SK-N-SH treated with all-trans-retinoic acid at 6 μM for 48 hours (cell line): Measurements from ENCODE around the gene PUS3.

Experiments used
- ATAC-seq: fragments of 200-7000 bp; cut with Tn5 transposase; 3 replicates; pipeline ENCODE4 v1.9.1; 2020; ENCODE audit warnings: mild to moderate bottlenecking, moderate library complexity
- ARNTL ChIP-seq: fragments of 450-650 bp; formaldehyde crosslinking; IDR thresholded peaks from 2 replicates; pipeline ENCODE4 v1.5.0; 2020; ENCODE audit warnings: low read depth, mild to moderate bottlenecking, moderate library complexity, borderline replicate concordance
- CSDC2 ChIP-seq: fragments of 250-450 bp; sonication (Bioruptor Pico); IDR thresholded peaks from 2 replicates; pipeline ENCODE4 v1.5.0; 2020; ENCODE audit warnings: mild to moderate bottlenecking, moderate library complexity
- GLIS3 ChIP-seq: fragments of 250-450 bp; sonication (Bioruptor Pico); IDR thresholded peaks from 2 replicates; pipeline ENCODE4 v1.5.0; 2020; ENCODE audit warnings: mild to moderate bottlenecking, moderate library complexity
- ISL1 ChIP-seq: fragments of 250-450 bp; sonication (Bioruptor Pico); IDR thresholded peaks from 2 replicates; pipeline ENCODE4 v2.1.2; 2022; ENCODE audit warnings: mild to moderate bottlenecking, moderate library complexity
- OSR1 ChIP-seq: fragments of 250-450 bp; sonication (Bioruptor Pico); IDR thresholded peaks from 2 replicates; pipeline ENCODE4 v1.8.0; 2022; ENCODE audit warnings: moderate library complexity, mild to moderate bottlenecking, inconsistent platforms
- PPARA ChIP-seq: fragments of 250-450 bp; sonication (Bioruptor Pico); IDR thresholded peaks from 2 replicates; pipeline ENCODE4 v1.5.0; 2020; ENCODE audit warnings: mild to moderate bottlenecking, borderline replicate concordance
- RARB ChIP-seq: fragments of 250-450 bp; sonication (Bioruptor Pico); IDR thresholded peaks from 2 replicates; pipeline ENCODE4 v1.8.0; 2021; ENCODE audit warnings: mild to moderate bottlenecking, moderate library complexity
- SNAI2 ChIP-seq: fragments of 250-450 bp; sonication (Bioruptor Pico); IDR thresholded peaks from 2 replicates; pipeline ENCODE4 v1.5.0; 2020; ENCODE audit warnings: mild to moderate bottlenecking, moderate library complexity
- TOX ChIP-seq: fragments of 250-450 bp; sonication (Bioruptor Pico); IDR thresholded peaks from 2 replicates; pipeline ENCODE4 v1.8.0; 2021; ENCODE audit warnings: mild to moderate bottlenecking, moderate library complexity, borderline replicate concordance
- ZC3H10 ChIP-seq: fragments of 250-450 bp; sonication (Bioruptor Pico); IDR thresholded peaks from 2 replicates; pipeline ENCODE4 v1.5.1; 2021; ENCODE audit warnings: mild to moderate bottlenecking, moderate library complexity
- ZFP3 ChIP-seq: fragments of 250-450 bp; sonication (Bioruptor Pico); IDR thresholded peaks from 2 replicates; pipeline ENCODE4 v1.5.0; 2020; ENCODE audit warnings: mild to moderate bottlenecking, moderate library complexity
- ZNF565 ChIP-seq: fragments of 450-650 bp; formaldehyde crosslinking; conservative IDR thresholded peaks from 2 replicates; pipeline ENCODE4 v1.5.0; 2020; ENCODE audit warnings: low read depth, mild to moderate bottlenecking, moderate library complexity
- ZNF8 ChIP-seq: fragments of 450-650 bp; formaldehyde crosslinking; IDR thresholded peaks from 2 replicates; pipeline ENCODE4 v1.5.0; 2020; ENCODE audit warnings: mild to moderate bottlenecking, moderate library complexity
- TF ChIP-seq, protein P1 (sequence below): fragments of 250-450 bp; sonication (Bioruptor Pico); IDR thresholded peaks from 2 replicates; pipeline ENCODE4 v1.5.1; 2020; ENCODE audit warnings: low read depth, mild to moderate bottlenecking, moderate library complexity
- TF ChIP-seq, protein P2 (sequence below): fragments of 250-450 bp; sonication (Bioruptor Pico); IDR thresholded peaks from 2 replicates; pipeline ENCODE4 v1.8.0; 2020; ENCODE audit warnings: mild to moderate bottlenecking, moderate library complexity, borderline replicate concordance
- TF ChIP-seq, protein P3 (sequence below): fragments of 250-450 bp; sonication (Bioruptor Pico); IDR thresholded peaks from 2 replicates; pipeline ENCODE4 v1.5.1; 2021; ENCODE audit warnings: mild to moderate bottlenecking, moderate library complexity
- TF ChIP-seq, protein P4 (sequence below): fragments of 250-450 bp; sonication (Bioruptor Pico); IDR thresholded peaks from 2 replicates; pipeline ENCODE4 v1.5.0; 2020; ENCODE audit warnings: mild to moderate bottlenecking, moderate library complexity

PUS3 gene, protein sequence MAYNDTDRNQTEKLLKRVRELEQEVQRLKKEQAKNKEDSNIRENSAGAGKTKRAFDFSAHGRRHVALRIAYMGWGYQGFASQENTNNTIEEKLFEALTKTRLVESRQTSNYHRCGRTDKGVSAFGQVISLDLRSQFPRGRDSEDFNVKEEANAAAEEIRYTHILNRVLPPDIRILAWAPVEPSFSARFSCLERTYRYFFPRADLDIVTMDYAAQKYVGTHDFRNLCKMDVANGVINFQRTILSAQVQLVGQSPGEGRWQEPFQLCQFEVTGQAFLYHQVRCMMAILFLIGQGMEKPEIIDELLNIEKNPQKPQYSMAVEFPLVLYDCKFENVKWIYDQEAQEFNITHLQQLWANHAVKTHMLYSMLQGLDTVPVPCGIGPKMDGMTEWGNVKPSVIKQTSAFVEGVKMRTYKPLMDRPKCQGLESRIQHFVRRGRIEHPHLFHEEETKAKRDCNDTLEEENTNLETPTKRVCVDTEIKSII

DNA sequence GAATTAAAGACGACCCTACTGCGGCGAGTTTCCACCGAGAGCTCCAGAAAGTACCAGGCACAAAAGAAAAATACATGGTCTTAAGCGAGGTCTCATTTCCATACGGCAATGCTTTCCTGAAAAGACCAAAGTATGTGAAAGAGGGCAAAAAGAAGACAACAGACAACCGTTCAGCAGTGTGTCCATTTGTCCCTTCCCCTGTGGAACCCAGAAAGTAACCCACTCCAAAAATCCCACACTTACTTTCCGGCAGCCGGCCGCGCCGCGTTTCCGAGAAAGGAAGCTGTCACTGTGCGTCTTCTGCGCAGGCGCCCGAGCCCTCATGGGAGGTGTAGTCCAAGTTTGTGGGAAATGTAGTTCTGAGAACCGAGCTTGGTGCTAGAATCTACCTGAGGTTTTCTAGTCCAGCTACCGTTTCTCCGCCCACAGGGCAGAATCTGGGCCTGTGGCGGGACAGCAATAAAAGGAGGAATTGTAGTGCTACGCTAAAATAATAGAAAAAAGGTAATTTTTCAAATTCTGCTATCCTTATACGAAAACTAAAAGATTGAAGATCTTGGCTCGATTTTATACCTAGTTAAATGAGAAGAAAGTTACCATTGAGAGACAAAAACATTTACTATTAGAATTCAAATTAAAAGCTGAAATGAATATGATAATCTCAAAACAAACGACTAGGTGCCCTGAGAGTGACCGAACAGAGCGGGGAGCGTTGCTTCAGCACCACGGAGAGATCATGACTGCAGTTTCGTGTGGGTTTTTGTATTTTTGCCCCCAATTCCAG lies at the start of gene PUS3:
PUS3 (minus strand) TSS at position 280 of the 784 bp plus-strand sequence. CDS start 6,922 bp downstream, outside the sequence.
- ATAC-seq = peak; percentile 98
- no peak for TF ChIP-seq ZNF8 (CRISPR knock-in tag)
- no peak for TF ChIP-seq GLIS3 (CRISPR knock-in tag)
- TF ChIP-seq ZNF565 (CRISPR knock-in tag) = no peak
- TF ChIP-seq, protein P1, sequence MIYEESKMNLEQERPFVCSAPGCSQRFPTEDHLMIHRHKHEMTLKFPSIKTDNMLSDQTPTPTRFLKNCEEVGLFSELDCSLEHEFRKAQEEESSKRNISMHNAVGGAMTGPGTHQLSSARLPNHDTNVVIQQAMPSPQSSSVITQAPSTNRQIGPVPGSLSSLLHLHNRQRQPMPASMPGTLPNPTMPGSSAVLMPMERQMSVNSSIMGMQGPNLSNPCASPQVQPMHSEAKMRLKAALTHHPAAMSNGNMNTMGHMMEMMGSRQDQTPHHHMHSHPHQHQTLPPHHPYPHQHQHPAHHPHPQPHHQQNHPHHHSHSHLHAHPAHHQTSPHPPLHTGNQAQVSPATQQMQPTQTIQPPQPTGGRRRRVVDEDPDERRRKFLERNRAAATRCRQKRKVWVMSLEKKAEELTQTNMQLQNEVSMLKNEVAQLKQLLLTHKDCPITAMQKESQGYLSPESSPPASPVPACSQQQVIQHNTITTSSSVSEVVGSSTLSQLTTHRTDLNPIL (CRISPR knock-in tag) = no peak
- TF ChIP-seq, protein P2, sequence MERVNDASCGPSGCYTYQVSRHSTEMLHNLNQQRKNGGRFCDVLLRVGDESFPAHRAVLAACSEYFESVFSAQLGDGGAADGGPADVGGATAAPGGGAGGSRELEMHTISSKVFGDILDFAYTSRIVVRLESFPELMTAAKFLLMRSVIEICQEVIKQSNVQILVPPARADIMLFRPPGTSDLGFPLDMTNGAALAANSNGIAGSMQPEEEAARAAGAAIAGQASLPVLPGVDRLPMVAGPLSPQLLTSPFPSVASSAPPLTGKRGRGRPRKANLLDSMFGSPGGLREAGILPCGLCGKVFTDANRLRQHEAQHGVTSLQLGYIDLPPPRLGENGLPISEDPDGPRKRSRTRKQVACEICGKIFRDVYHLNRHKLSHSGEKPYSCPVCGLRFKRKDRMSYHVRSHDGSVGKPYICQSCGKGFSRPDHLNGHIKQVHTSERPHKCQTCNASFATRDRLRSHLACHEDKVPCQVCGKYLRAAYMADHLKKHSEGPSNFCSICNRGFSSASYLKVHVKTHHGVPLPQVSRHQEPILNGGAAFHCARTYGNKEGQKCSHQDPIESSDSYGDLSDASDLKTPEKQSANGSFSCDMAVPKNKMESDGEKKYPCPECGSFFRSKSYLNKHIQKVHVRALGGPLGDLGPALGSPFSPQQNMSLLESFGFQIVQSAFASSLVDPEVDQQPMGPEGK = no peak
- no peak for TF ChIP-seq SNAI2 (CRISPR knock-in tag)
- TF ChIP-seq, protein P3, sequence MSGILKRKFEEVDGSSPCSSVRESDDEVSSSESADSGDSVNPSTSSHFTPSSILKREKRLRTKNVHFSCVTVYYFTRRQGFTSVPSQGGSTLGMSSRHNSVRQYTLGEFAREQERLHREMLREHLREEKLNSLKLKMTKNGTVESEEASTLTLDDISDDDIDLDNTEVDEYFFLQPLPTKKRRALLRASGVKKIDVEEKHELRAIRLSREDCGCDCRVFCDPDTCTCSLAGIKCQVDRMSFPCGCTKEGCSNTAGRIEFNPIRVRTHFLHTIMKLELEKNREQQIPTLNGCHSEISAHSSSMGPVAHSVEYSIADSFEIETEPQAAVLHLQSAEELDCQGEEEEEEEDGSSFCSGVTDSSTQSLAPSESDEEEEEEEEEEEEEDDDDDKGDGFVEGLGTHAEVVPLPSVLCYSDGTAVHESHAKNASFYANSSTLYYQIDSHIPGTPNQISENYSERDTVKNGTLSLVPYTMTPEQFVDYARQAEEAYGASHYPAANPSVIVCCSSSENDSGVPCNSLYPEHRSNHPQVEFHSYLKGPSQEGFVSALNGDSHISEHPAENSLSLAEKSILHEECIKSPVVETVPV = no peak
- TF ChIP-seq CSDC2 (CRISPR knock-in tag) = no peak
- TF ChIP-seq TOX (CRISPR knock-in tag) = no peak
- TF ChIP-seq ZC3H10 (CRISPR knock-in tag) = no peak
- TF ChIP-seq, protein P4, sequence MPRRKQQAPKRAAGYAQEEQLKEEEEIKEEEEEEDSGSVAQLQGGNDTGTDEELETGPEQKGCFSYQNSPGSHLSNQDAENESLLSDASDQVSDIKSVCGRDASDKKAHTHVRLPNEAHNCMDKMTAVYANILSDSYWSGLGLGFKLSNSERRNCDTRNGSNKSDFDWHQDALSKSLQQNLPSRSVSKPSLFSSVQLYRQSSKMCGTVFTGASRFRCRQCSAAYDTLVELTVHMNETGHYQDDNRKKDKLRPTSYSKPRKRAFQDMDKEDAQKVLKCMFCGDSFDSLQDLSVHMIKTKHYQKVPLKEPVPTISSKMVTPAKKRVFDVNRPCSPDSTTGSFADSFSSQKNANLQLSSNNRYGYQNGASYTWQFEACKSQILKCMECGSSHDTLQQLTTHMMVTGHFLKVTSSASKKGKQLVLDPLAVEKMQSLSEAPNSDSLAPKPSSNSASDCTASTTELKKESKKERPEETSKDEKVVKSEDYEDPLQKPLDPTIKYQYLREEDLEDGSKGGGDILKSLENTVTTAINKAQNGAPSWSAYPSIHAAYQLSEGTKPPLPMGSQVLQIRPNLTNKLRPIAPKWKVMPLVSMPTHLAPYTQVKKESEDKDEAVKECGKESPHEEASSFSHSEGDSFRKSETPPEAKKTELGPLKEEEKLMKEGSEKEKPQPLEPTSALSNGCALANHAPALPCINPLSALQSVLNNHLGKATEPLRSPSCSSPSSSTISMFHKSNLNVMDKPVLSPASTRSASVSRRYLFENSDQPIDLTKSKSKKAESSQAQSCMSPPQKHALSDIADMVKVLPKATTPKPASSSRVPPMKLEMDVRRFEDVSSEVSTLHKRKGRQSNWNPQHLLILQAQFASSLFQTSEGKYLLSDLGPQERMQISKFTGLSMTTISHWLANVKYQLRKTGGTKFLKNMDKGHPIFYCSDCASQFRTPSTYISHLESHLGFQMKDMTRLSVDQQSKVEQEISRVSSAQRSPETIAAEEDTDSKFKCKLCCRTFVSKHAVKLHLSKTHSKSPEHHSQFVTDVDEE (CRISPR knock-in tag) = no peak
- no peak for TF ChIP-seq ARNTL (CRISPR knock-in tag)
- no peak for TF ChIP-seq RARB (CRISPR knock-in tag)
- no peak for TF ChIP-seq ZFP3 (CRISPR knock-in tag)
- TF ChIP-seq, all 23 proteins: peak for 0

DNA sequence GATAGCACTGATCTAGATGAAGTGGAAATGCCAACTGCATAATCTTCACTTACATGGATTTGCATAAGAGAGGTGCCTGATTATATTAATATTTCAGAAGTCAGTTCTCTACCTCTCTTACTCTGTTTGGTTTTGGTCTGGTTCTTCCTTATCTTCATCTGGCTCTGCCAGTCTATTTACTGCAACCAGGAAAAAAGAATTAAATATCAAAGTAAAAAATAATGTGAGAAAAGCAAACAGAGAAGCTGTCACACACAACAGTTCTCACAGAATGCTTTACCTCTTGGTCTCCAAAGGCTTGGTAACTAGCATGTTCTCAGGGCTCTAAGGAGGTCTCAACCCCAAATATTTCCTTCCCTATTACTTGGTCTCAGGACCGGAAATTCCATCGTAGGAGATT lies 49.6 kb upstream of the PUS3 start:
- no peak for ATAC-seq
- no peak for TF ChIP-seq OSR1 (CRISPR knock-in tag)
- TF ChIP-seq ISL1 (CRISPR knock-in tag) = no peak
- TF ChIP-seq CSDC2 (CRISPR knock-in tag) = no peak
- no peak for TF ChIP-seq ARNTL (CRISPR knock-in tag)

DNA sequence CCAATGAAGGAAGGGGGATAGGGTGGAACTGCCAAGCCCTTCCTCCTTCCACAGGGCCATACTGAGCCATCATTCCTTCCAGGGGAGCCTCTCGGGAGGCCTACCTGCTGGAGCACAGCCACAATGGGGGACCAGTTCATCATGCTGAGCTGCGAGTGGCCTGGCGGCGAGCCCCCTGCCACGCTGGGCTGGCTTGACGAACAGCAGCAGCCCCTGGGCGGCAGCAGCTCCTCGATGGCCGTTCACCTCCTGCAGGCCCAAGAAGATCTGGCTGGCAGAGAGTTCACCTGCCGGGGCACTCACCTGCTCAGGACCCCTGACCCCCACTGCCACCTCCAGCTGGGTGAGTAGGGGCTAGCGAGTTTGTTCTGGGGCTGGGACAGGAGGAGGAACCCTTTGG lies 48.7 kb upstream of the PUS3 start:
- TF ChIP-seq ARNTL (CRISPR knock-in tag) = no peak
- no peak for TF ChIP-seq ISL1 (CRISPR knock-in tag)
- no peak for TF ChIP-seq GLIS3 (CRISPR knock-in tag)
- no peak for TF ChIP-seq PPARA
- TF ChIP-seq RARB (CRISPR knock-in tag) = no peak
- TF ChIP-seq TOX (CRISPR knock-in tag) = no peak
- ATAC-seq = peak; percentile 55
